Retinal pigment epithelial cell (primary cell): ENCODE results near the gene RSF1.

Experiments
- DNase-seq: peaks from one replicate; pipeline ENCODE4 v3.0.0-alpha.2; 2010; ENCODE audit warnings: low read depth
- H3K4me3 ChIP-seq: 2 replicates; pipeline ENCODE4 v1.5.1; 2011; ENCODE audit warnings: mild to moderate bottlenecking, low read length, control low read depth, moderate library complexity
- TF ChIP-seq, protein P1 (sequence below): conservative IDR thresholded peaks from 2 replicates; pipeline ENCODE4 v1.5.1; 2011; ENCODE audit warnings: low read depth, low read length, control low read depth, inconsistent platforms

Gene RSF1

DNA sequence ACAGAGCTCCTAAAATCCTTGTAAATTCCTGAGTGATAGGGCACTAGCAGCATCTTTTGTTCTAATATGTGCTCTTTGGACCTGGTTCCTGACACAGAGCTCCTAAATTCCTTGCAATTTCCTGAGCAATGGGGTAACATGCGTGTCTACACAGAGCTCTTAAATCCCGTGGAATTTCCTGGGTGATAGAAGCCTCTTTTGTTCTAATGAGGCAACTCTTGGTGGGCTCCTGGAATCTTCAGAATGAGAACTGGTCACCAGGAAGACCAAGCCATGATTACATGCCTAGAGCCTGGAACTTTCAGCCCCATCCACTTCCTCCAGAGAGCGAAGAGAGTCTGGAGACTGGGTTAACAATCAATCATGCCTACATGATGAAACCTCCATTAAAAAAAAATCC lies 19.0 kb downstream of the RSF1 start:
- H3K4me3 ChIP-seq, result no peak overlapping the region
- TF ChIP-seq, protein P1, sequence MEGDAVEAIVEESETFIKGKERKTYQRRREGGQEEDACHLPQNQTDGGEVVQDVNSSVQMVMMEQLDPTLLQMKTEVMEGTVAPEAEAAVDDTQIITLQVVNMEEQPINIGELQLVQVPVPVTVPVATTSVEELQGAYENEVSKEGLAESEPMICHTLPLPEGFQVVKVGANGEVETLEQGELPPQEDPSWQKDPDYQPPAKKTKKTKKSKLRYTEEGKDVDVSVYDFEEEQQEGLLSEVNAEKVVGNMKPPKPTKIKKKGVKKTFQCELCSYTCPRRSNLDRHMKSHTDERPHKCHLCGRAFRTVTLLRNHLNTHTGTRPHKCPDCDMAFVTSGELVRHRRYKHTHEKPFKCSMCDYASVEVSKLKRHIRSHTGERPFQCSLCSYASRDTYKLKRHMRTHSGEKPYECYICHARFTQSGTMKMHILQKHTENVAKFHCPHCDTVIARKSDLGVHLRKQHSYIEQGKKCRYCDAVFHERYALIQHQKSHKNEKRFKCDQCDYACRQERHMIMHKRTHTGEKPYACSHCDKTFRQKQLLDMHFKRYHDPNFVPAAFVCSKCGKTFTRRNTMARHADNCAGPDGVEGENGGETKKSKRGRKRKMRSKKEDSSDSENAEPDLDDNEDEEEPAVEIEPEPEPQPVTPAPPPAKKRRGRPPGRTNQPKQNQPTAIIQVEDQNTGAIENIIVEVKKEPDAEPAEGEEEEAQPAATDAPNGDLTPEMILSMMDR, result no peak
- DNase-seq, result no peak

DNA sequence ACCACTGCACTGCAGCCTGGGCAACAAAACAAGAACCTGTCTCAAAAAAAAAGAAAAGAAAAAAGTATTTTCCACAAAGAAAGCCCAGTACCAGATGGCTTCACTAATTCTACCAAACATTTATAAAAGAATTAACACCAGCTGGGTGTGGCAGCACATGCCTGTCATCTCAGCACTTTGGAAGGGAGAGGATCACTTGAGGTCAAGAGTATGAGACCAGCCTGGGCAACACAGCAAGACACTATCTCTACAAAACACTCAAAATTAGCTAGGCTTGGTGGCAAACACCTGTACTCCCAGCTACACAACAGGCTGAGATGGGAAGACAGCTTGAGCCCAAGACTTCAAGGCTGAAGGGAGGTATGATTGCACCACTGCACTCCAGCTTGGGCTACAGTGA lies 20.1 kb downstream of the RSF1 start:
- no peak overlapping the region for H3K4me3 ChIP-seq
- no peak for DNase-seq
- TF ChIP-seq, protein P1, result no peak

DNA sequence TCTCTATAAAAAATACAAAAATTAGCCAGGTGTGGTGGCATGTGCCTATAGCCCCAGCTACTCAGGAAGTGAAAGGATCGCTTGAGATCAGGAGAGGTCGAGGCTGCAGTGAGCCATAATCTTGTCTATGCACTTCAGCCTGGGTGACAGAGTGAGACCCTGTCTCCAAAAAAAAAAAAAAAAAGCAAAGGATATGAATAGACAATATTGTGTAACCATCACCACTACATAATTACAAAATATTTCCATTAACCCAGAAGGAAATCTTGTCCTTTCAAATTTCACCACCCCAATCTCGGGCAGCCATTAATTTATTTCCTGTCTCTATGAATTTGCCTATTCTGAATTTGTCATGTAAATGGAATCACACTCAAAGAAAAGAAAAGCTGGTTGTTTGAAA lies 21.2 kb downstream of the RSF1 start:
- TF ChIP-seq, protein P1, result no peak
- no peak overlapping the region for H3K4me3 ChIP-seq
- no peak for DNase-seq

DNA sequence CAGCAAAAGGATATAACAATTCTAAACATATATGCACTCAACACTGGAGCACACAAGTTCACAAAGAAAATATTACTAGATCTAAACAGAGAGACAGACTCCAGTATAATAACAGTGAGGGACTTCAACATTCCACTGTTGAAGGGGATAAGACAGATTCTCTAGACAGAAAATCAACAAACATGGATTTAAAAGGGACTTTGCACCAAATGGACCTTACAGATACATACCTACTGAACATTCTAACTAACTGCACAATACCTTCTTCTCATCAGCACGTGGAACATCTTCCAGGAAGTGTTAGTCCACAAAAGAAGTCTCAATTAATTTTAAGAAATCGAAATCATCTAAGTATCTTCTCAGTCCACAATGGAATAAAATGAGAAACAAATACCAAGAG lies 26.6 kb downstream of the RSF1 start:
- no peak overlapping the region for H3K4me3 ChIP-seq
- TF ChIP-seq, protein P1, result no peak
- no peak for DNase-seq

DNA sequence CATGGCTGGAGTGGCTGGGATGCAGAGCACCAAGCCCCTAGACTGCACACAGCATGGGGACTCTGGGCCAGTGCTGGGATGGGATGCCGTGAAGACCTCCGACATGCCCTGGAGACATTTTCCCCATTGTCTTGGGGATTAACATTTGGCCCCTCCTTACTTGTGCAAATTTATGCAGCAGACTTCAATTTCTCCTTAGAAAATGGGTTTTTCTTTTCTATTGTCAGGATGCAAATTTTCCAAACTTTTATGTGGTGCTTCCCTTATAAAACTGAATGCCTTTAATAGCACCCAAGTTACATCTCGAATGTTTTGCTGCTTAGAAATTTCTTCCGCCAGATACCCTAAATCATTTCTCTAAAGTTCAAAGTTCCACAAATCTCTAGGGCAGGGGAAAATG lies 29.2 kb downstream of the RSF1 start:
- no peak for DNase-seq
- TF ChIP-seq, protein P1, result no peak

DNA sequence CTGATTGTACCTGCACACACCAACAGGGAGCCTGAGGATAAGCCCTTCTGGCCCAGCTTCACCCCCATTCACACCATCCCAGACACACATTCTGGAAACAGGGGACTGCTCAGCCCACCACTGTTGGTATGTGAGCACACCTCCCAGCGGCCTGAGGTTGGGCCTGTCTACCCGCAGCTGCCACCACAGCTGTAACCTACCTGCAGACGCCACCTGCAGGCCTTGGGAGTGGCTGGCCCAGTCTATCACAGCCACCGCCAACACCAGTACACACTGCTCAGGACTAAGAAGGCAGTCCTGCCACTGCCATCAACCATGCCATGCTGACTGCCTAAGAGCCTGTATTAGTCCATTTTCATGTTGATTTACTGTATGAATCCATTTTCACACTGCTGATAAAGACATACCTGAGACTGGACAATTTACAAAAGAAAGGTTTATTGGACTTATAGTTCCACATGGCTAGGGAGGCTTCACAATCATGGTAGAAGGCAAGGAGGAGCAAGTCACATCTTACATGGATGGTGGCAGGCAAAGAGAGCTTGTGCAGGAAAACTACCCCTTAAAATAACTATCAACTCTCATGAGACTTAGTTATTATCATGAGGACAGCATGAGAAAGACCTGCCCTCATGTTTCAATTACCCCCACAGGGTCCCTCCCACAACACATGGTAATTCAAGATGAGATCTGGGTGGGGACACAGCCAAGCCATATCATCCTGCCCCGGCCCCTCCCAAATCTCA lies 30.6 kb downstream of the RSF1 start:
- TF ChIP-seq, protein P1, result no peak
- no peak for DNase-seq
- no peak overlapping the region for H3K4me3 ChIP-seq

More for the DNA sequence above, 29.2 kb downstream of the RSF1 start:
- H3K4me3 ChIP-seq, result no peak overlapping the region

DNA sequence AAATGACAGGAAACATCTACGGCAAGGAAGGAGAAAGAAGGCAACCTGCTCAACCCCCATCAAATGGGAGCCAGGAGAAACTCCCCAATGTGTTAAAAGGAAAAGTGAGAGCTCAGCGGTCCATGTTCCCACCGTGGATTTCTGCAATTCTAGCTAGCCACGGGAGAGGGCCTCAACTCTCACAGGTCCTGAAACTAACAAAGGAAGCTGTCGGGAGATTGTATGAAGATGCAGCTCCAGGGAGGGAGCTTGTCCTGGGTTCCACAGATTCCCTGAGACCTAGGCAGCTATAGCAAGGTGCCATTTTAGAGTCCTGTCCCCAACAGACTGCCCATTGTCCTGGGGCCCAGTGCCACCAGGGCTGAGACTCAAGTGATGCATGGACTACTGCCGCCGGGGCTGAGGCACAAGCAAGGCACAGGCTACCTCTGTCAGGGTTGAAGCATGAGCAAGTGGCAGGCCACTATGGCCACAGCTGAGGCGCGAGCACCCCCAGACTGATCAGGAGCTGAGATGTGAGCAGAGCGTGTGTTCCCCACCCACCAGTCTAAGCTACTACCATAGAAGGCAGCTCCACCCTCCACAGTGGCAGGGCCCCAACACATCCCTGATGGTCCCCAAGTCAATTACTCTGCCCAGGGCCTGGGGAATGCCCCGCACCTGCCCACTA lies 31.3 kb downstream of the RSF1 start:
- TF ChIP-seq, protein P1, result no peak
- H3K4me3 ChIP-seq, result no peak overlapping the region
- DNase-seq, result no peak
